GM23338 (cell line): ENCODE data around the gene ANAPC4. TPM values are rescaled to one million over a fixed set of nuclear protein-coding genes. Genes with fewer than 3 reads are reported as not detected.

ENCODE experiments used
- ATAC-seq: fragments of 200-7000 bp; cut with Tn5 transposase; 3 replicates; pipeline ENCODE4 v1.9.1; 2020
- DNase-seq: peaks from one replicate; pipeline ENCODE4 v3.0.0-alpha.2; 2015; ENCODE audit warnings: low spot score
- H2AFZ ChIP-seq: fragments of 200-600 bp; sonication (generic); 2 replicates; pipeline ENCODE4 v1.8.0; 2016; ENCODE audit warnings: antibody characterized with exemption, mild to moderate bottlenecking, moderate library complexity
- H3F3A ChIP-seq: fragments of 200-600 bp; sonication (generic); replicated peaks from 2 replicates; pipeline ENCODE4 v1.8.0; 2017; ENCODE audit warnings: antibody characterized with exemption, mixed run types, low read depth
- H3K27ac ChIP-seq: fragments of 200-600 bp; sonication (generic); 2 replicates; pipeline ENCODE4 v1.6.1; 2016; ENCODE audit warnings: low read depth
- H3K27me3 ChIP-seq: fragments of 200-600 bp; sonication (generic); 2 replicates; pipeline ENCODE4 v1.8.0; 2016; ENCODE audit warnings: mild to moderate bottlenecking, mixed run types, moderate library complexity; ENCODE audit not compliant: insufficient read depth
- H3K36me3 ChIP-seq: fragments of 200-600 bp; sonication (generic); 2 replicates; pipeline ENCODE4 v1.8.0; 2016; ENCODE audit warnings: mild to moderate bottlenecking; ENCODE audit not compliant: insufficient read depth
- H3K4me1 ChIP-seq: fragments of 200-600 bp; sonication (generic); 2 replicates; pipeline ENCODE4 v1.8.0; 2016; ENCODE audit warnings: mild to moderate bottlenecking, moderate library complexity; ENCODE audit not compliant: insufficient read depth
- H3K4me2 ChIP-seq: fragments of 200-600 bp; sonication (generic); 2 replicates; pipeline ENCODE4 v1.7.1; 2017; ENCODE audit warnings: mixed run types
- H3K4me3 ChIP-seq: fragments of 200-600 bp; sonication (generic); 2 replicates; pipeline ENCODE4 v1.6.1; 2016; ENCODE audit warnings: mixed run types
- H3K79me2 ChIP-seq: fragments of 200-600 bp; sonication (generic); replicated peaks from 2 replicates; pipeline ENCODE4 v1.8.0; 2017; ENCODE audit warnings: mild to moderate bottlenecking; ENCODE audit not compliant: insufficient read depth
- H3K9me2 ChIP-seq: fragments of 200-600 bp; sonication (generic); 2 replicates; pipeline ENCODE4 v1.8.0; 2017; ENCODE audit not compliant: insufficient read depth
- H4K20me1 ChIP-seq: fragments of 200-600 bp; sonication (generic); replicated peaks from 2 replicates; pipeline ENCODE4 v1.8.0; 2017; ENCODE audit warnings: mild to moderate bottlenecking; ENCODE audit not compliant: insufficient read depth
- H3K27ac Mint-ChIP-seq: 2 replicates; pipeline ENCODE4 v1.8.0; 2020; ENCODE audit warnings: inconsistent platforms, mild to moderate bottlenecking, moderate library complexity, mixed read lengths
- H3K27me3 Mint-ChIP-seq: 3 replicates; pipeline ENCODE4 v1.8.0; 2022; ENCODE audit warnings: low read depth, mild to moderate bottlenecking, moderate library complexity, mixed read lengths, inconsistent platforms; ENCODE audit not compliant: insufficient read depth, poor library complexity
- H3K36me3 Mint-ChIP-seq: 3 replicates; pipeline ENCODE4 v1.8.0; 2021; ENCODE audit warnings: low read depth, mild to moderate bottlenecking, inconsistent platforms, moderate library complexity, mixed read lengths
- H3K4me1 Mint-ChIP-seq: 3 replicates; pipeline ENCODE4 v1.8.0; 2020; ENCODE audit warnings: mild to moderate bottlenecking, inconsistent platforms, mixed read lengths
- H3K4me3 Mint-ChIP-seq: 3 replicates; pipeline ENCODE4 v1.8.0; 2021; ENCODE audit warnings: moderate library complexity, mild to moderate bottlenecking, inconsistent platforms, mixed read lengths
- H3K9me3 Mint-ChIP-seq: 3 replicates; pipeline ENCODE4 v1.8.0; 2020; ENCODE audit warnings: moderate library complexity, mild to moderate bottlenecking, inconsistent platforms, mixed read lengths
- CREB1 ChIP-seq: fragments of 250-450 bp; sonication (Bioruptor Pico); IDR thresholded peaks from 2 replicates; pipeline ENCODE4 v1.5.0; 2020; ENCODE audit warnings: low read depth, mild to moderate bottlenecking, moderate library complexity
- JUNB ChIP-seq: IDR thresholded peaks from one replicate; pipeline ENCODE4 v1.6.1; 2016; ENCODE audit warnings: antibody characterized with exemption; ENCODE audit not compliant: unreplicated experiment
- NANOG ChIP-seq: IDR thresholded peaks from 2 replicates; pipeline ENCODE4 v1.6.1; 2016; ENCODE audit warnings: antibody characterized with exemption, borderline replicate concordance
- POLR2AphosphoS5 ChIP-seq: IDR thresholded peaks from 2 replicates; pipeline ENCODE4 v1.6.1; 2016; ENCODE audit warnings: antibody characterized with exemption, low read depth
- ZNF114 ChIP-seq: fragments of 250-450 bp; sonication (Bioruptor Pico); IDR thresholded peaks from 2 replicates; pipeline ENCODE4 v1.5.0; 2020; ENCODE audit warnings: mild to moderate bottlenecking, moderate library complexity
- polyA plus RNA-seq: library from polyadenylated mRNA; unstranded; fragments of >200 nt; fragmentation: Nextera tagmentation; extraction: Ambion mirVana; gene quantifications from 2 replicates; pipeline ENCODE4 v1.2.1, GENCODE V29; 2016
- total RNA-seq: library from RNA; depleted of rRNA; stranded (reverse); fragments of >200 nt; shearing (Covaris generic); gene quantifications from 2 replicates; pipeline ENCODE4 v1.2.3, GENCODE V29; 2014
- TF ChIP-seq, protein P1 (sequence below): IDR thresholded peaks from one replicate; pipeline ENCODE4 v1.6.1; 2018; ENCODE audit warnings: antibody characterized with exemption; ENCODE audit not compliant: unreplicated experiment
- TF ChIP-seq, protein P2 (sequence below), 2 experiments: fragments of 200-600 bp in 1 of 2; sonication (generic) in 1 of 2; conservative IDR thresholded peaks; 2 replicates each; pipeline versions ENCODE4 v1.5.1 to v1.6.1; 2016 to 2017; ENCODE audit warnings: antibody characterized with exemption in 2 of 2, low read depth in 2 of 2, mild to moderate bottlenecking in 2 of 2, moderate library complexity in 1 of 2
- TF ChIP-seq, protein P3 (sequence below): fragments of 250-450 bp; sonication (Bioruptor Pico); IDR thresholded peaks from 2 replicates; pipeline ENCODE4 v1.5.0; 2020; ENCODE audit warnings: mild to moderate bottlenecking, moderate library complexity

Gene ANAPC4
- total and polyA plus RNA-seq, 2 experiments from 2014 or later = 34.3 to 46.2 TPM

DNA sequence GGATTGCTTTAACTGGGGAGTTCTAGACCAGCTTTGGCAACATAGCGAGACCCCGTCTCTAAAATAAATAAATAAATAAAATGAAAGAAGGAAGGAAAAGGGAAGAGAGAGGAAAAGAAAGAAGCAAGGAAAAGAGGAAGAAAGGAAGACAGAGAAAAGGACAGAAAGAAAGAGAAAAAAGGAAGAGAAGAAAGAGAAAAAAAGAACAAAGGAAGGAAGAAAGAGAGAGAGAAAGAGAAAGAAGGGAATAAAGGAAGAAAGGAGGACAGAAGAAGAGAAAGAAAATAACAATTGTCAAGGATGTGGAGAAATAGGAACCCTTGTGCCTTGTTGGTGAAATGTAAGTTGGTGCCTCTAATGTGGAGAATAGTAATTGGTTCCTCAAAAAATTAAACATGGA lies 74.6 kb downstream of the ANAPC4 start:
- no peaks in the 10 kb centered on the region for H3K36me3 ChIP-seq
- no peak overlapping the region for H2AFZ ChIP-seq
- H3K27me3 Mint-ChIP-seq = peaks cover 12% of the 10 kb centered on the region
- H3K4me3 ChIP-seq = no peak overlapping the region
- H3K4me1 ChIP-seq = no peaks in the 10 kb centered on the region
- DNase-seq (no peak), ATAC-seq (no peak)
- no peaks in the 10 kb centered on the region for H3K9me2 ChIP-seq
- H3F3A ChIP-seq = no peaks in the 10 kb centered on the region
- H3K4me1 Mint-ChIP-seq = peaks cover 14% of the 10 kb centered on the region
- H3K36me3 Mint-ChIP-seq = no peaks in the 10 kb centered on the region
- H3K27ac ChIP-seq = no peak overlapping the region
- no peak overlapping the region for H3K27ac Mint-ChIP-seq
- no peak for TF ChIP-seq CREB1 (CRISPR knock-in tag)
- no peak for TF ChIP-seq ZNF114 (CRISPR knock-in tag)
- no peak for TF ChIP-seq JUNB
- TF ChIP-seq, protein P1, sequence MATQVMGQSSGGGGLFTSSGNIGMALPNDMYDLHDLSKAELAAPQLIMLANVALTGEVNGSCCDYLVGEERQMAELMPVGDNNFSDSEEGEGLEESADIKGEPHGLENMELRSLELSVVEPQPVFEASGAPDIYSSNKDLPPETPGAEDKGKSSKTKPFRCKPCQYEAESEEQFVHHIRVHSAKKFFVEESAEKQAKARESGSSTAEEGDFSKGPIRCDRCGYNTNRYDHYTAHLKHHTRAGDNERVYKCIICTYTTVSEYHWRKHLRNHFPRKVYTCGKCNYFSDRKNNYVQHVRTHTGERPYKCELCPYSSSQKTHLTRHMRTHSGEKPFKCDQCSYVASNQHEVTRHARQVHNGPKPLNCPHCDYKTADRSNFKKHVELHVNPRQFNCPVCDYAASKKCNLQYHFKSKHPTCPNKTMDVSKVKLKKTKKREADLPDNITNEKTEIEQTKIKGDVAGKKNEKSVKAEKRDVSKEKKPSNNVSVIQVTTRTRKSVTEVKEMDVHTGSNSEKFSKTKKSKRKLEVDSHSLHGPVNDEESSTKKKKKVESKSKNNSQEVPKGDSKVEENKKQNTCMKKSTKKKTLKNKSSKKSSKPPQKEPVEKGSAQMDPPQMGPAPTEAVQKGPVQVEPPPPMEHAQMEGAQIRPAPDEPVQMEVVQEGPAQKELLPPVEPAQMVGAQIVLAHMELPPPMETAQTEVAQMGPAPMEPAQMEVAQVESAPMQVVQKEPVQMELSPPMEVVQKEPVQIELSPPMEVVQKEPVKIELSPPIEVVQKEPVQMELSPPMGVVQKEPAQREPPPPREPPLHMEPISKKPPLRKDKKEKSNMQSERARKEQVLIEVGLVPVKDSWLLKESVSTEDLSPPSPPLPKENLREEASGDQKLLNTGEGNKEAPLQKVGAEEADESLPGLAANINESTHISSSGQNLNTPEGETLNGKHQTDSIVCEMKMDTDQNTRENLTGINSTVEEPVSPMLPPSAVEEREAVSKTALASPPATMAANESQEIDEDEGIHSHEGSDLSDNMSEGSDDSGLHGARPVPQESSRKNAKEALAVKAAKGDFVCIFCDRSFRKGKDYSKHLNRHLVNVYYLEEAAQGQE = no peak
- TF ChIP-seq, protein P2, sequence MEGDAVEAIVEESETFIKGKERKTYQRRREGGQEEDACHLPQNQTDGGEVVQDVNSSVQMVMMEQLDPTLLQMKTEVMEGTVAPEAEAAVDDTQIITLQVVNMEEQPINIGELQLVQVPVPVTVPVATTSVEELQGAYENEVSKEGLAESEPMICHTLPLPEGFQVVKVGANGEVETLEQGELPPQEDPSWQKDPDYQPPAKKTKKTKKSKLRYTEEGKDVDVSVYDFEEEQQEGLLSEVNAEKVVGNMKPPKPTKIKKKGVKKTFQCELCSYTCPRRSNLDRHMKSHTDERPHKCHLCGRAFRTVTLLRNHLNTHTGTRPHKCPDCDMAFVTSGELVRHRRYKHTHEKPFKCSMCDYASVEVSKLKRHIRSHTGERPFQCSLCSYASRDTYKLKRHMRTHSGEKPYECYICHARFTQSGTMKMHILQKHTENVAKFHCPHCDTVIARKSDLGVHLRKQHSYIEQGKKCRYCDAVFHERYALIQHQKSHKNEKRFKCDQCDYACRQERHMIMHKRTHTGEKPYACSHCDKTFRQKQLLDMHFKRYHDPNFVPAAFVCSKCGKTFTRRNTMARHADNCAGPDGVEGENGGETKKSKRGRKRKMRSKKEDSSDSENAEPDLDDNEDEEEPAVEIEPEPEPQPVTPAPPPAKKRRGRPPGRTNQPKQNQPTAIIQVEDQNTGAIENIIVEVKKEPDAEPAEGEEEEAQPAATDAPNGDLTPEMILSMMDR (conservative IDR thresholded peaks at IDR 0.05; ENCODE audit: low read depth in 2 of 2) = no peak
- no peak for TF ChIP-seq POLR2AphosphoS5
- no peak for TF ChIP-seq NANOG
- no peaks in the 10 kb centered on the region for H3K27me3 ChIP-seq
- no peak overlapping the region for H3K4me2 ChIP-seq
- no peaks in the 10 kb centered on the region for H4K20me1 ChIP-seq
- H3K9me3 Mint-ChIP-seq = no peaks in the 10 kb centered on the region; the same call in 2 of the 3 replicates
- H3K4me3 Mint-ChIP-seq = no peak overlapping the region
- H3K79me2 ChIP-seq = no peaks in the 10 kb centered on the region

DNA sequence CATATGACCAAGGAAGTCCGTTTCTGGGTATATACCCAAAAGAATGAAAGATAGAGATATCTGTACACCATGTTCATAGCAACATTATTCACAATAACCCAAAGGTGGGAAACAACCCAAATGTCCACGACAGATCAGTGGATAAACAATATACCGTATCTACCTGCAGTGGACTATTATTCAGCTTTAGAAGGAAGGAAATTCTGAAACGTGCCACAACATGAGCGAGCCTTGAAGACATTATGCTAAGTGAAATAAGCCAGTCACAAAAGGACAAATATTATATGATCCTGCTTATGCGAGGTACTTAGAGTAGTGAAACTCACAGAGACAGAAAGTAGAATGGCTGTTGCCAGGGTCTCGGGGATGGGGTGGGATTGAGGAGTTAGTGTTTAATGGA lies 75.0 kb downstream of the ANAPC4 start:
- Histone ChIP-seq H3K27ac (no peak overlapping the region), H3K4me3 (no peak overlapping the region), H3K36me3 (no peaks in the 10 kb centered on the region), H3K9me2 (no peaks in the 10 kb centered on the region), H2AFZ (no peak overlapping the region), H3K27me3 (no peaks in the 10 kb centered on the region), H3K79me2 (no peaks in the 10 kb centered on the region), H3K4me2 (no peak overlapping the region), H3K4me1 (no peaks in the 10 kb centered on the region), H4K20me1 (no peaks in the 10 kb centered on the region), H3F3A (no peaks in the 10 kb centered on the region)
- DNase-seq (no peak), ATAC-seq (no peak)
- Mint-ChIP-seq H3K27me3 (peaks cover 9% of the 10 kb centered on the region), H3K9me3 (no peaks in the 10 kb centered on the region; the same call in 2 of the 3 replicates), H3K27ac (no peak overlapping the region), H3K36me3 (no peaks in the 10 kb centered on the region), H3K4me3 (no peak overlapping the region), H3K4me1 (peaks cover 12% of the 10 kb centered on the region; the same call in 2 of the 3 replicates)
- TF ChIP-seq, protein P2 (conservative IDR thresholded peaks at IDR 0.05; ENCODE audit: low read depth in 2 of 2) = no peak
- TF ChIP-seq ZNF114 (CRISPR knock-in tag) (no peak), CREB1 (CRISPR knock-in tag) (no peak)
- TF ChIP-seq, protein P3, sequence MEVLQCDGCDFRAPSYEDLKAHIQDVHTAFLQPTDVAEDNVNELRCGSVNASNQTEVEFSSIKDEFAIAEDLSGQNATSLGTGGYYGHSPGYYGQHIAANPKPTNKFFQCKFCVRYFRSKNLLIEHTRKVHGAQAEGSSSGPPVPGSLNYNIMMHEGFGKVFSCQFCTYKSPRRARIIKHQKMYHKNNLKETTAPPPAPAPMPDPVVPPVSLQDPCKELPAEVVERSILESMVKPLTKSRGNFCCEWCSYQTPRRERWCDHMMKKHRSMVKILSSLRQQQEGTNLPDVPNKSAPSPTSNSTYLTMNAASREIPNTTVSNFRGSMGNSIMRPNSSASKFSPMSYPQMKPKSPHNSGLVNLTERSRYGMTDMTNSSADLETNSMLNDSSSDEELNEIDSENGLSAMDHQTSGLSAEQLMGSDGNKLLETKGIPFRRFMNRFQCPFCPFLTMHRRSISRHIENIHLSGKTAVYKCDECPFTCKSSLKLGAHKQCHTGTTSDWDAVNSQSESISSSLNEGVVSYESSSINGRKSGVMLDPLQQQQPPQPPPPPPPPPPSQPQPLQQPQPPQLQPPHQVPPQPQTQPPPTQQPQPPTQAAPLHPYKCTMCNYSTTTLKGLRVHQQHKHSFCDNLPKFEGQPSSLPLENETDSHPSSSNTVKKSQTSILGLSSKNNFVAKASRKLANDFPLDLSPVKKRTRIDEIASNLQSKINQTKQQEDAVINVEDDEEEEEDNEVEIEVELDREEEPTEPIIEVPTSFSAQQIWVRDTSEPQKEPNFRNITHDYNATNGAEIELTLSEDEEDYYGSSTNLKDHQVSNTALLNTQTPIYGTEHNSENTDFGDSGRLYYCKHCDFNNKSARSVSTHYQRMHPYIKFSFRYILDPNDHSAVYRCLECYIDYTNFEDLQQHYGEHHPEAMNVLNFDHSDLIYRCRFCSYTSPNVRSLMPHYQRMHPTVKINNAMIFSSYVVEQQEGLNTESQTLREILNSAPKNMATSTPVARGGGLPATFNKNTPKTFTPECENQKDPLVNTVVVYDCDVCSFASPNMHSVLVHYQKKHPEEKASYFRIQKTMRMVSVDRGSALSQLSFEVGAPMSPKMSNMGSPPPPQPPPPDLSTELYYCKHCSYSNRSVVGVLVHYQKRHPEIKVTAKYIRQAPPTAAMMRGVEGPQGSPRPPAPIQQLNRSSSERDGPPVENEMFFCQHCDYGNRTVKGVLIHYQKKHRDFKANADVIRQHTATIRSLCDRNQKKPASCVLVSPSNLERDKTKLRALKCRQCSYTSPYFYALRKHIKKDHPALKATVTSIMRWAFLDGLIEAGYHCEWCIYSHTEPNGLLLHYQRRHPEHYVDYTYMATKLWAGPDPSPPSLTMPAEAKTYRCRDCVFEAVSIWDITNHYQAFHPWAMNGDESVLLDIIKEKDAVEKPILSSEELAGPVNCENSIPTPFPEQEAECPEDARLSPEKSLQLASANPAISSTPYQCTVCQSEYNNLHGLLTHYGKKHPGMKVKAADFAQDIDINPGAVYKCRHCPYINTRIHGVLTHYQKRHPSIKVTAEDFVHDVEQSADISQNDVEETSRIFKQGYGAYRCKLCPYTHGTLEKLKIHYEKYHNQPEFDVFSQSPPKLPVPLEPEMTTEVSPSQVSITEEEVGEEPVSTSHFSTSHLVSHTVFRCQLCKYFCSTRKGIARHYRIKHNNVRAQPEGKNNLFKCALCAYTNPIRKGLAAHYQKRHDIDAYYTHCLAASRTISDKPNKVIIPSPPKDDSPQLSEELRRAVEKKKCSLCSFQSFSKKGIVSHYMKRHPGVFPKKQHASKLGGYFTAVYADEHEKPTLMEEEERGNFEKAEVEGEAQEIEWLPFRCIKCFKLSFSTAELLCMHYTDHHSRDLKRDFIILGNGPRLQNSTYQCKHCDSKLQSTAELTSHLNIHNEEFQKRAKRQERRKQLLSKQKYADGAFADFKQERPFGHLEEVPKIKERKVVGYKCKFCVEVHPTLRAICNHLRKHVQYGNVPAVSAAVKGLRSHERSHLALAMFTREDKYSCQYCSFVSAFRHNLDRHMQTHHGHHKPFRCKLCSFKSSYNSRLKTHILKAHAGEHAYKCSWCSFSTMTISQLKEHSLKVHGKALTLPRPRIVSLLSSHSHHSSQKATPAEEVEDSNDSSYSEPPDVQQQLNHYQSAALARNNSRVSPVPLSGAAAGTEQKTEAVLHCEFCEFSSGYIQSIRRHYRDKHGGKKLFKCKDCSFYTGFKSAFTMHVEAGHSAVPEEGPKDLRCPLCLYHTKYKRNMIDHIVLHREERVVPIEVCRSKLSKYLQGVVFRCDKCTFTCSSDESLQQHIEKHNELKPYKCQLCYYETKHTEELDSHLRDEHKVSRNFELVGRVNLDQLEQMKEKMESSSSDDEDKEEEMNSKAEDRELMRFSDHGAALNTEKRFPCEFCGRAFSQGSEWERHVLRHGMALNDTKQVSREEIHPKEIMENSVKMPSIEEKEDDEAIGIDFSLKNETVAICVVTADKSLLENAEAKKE (CRISPR knock-in tag) = no peak
